ENCODE measurements around the gene USP36. TPM values are rescaled to one million over a fixed set of nuclear protein-coding genes. Genes with fewer than 3 reads are reported as not detected.

The USP36 gene
- total and polyA plus RNA-seq, 11 donors = 11.7 to 40.9 (median 18.3) TPM

GRCh38 chr17:78826836-78827509 is 13.6 kb downstream of the USP36 start:
- peak in 4 of 5 donors; percentile 41 to 55 (median 44) for DNase-seq
- peak in 3 of 4 donors; percentile 31 to 51 (median 37) for ATAC-seq
- whole genome bisulfite sequencing, 4 donors = 89 to 94% (median 90%) methylated on average over 20 to 21 of the region's 21 CpGs
- TF ChIP-seq, protein P1, sequence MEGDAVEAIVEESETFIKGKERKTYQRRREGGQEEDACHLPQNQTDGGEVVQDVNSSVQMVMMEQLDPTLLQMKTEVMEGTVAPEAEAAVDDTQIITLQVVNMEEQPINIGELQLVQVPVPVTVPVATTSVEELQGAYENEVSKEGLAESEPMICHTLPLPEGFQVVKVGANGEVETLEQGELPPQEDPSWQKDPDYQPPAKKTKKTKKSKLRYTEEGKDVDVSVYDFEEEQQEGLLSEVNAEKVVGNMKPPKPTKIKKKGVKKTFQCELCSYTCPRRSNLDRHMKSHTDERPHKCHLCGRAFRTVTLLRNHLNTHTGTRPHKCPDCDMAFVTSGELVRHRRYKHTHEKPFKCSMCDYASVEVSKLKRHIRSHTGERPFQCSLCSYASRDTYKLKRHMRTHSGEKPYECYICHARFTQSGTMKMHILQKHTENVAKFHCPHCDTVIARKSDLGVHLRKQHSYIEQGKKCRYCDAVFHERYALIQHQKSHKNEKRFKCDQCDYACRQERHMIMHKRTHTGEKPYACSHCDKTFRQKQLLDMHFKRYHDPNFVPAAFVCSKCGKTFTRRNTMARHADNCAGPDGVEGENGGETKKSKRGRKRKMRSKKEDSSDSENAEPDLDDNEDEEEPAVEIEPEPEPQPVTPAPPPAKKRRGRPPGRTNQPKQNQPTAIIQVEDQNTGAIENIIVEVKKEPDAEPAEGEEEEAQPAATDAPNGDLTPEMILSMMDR (IDR thresholded peaks at IDR 0.05) = no peak
- no peak for TF ChIP-seq POLR2A (IDR thresholded peaks at IDR 0.05)
- Histone ChIP-seq H3K27me3 (no peaks in the 10 kb centered on the region), H3K27ac (peak overlapping the region in 3 of 12 donors; percentile 29 to 76 (median 47)), H3K36me3 (peaks cover 2 to 100% (median 99%) of the 10 kb centered on the region in 9 donors), H3K4me1 (peaks cover 0 to 26% (median 0%) of the 10 kb centered on the region in 12 donors), H3K4me3 (no peak overlapping the region), H3K9me3 (no peaks in the 10 kb centered on the region)
- intact Hi-C loops (cut with DNase I) = no loop called here

DNA sequence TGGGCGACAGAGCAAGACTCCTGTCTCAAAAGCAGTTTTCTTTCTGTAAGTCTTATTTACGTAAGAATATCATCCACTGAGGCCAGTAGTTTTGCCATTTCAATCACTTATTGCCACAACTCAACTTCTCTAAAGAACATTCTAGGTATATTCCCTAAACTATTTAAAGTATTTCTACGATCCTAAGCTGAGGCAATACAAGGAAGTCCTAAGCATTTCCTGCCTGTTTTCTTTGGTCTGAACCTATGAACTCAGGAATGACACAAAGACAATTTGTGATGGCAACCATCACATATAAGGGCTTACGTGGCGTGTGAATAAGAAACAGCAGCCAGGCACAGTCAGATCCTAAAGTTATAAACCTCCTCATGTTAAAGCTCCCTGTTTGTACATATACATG is 14.2 kb downstream of the USP36 start:
- intact Hi-C loops (cut with DNase I) = no loop called here
- ATAC-seq = no peak
- Histone ChIP-seq H3K4me1 (peaks cover 0 to 26% (median 0%) of the 10 kb centered on the region in 12 donors), H3K4me3 (no peak overlapping the region), H3K36me3 (peaks cover 2 to 100% (median 99%) of the 10 kb centered on the region in 9 donors), H3K27me3 (no peaks in the 10 kb centered on the region), H3K9me3 (no peaks in the 10 kb centered on the region), H3K27ac (peak overlapping the region in 2 of 12 donors; percentile 47 to 76)
- 80 to 84% (median 83%) methylated on average over 5 of the region's 5 CpGs for WGBS, 4 donors
- no peak for DNase-seq
- TF ChIP-seq, protein P1 (IDR thresholded peaks at IDR 0.05) = no peak
- no peak for TF ChIP-seq POLR2A (IDR thresholded peaks at IDR 0.05)

DNA sequence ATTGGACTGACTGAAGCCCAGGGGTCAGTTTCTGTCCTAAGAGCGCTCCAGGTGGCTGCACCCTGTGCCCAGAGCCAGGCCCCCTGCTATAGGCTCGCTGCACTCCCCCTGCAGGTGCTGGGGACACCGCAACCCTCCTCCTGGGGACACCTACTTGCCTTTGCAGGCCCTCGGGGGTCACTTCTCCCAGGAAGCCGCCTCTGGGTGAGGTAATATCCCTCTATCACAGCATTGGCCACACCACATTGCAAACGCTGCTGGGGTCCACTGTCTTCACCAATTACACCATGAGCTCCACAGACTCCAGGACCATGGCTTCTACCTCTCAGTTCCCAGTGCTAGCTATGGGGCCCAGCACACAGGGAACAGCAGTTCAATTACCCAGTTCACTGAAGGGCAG is 14.9 kb downstream of the USP36 start:
- H3K36me3 ChIP-seq = peaks cover 2 to 100% (median 99%) of the 10 kb centered on the region in 9 donors

DNA sequence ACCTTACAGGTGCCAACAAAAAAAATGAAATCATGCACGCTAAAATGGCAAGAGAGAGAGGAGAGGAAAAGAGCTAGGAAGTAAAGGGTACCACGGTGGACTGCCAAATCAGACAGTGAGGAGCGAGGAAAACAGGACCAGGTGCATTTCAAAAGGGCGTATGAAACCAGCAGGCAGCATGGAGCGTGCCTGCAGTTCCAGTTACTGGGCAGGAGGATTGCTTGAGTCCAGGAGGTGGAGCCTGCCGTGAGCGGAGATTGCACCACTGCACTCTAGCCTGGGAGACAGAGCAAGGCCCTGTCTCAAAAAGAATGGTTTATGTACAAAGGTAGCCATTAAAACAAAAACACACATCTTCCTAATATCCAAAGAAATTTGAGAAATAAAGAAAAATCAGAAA is 16.4 kb downstream of the USP36 start:
- intact Hi-C loops (cut with DNase I) = no loop called here
- H3K4me3 ChIP-seq = no peak overlapping the region
- DNase-seq = no peak
- H3K27ac ChIP-seq = no peak overlapping the region
- H3K27me3 ChIP-seq = no peaks in the 10 kb centered on the region
- no peaks in the 10 kb centered on the region for H3K9me3 ChIP-seq
- peaks cover 0 to 38% (median 2%) of the 10 kb centered on the region in 12 donors for H3K4me1 ChIP-seq
- ATAC-seq = no peak
- TF ChIP-seq, protein P1 (IDR thresholded peaks at IDR 0.05) = no peak
- no peak for TF ChIP-seq POLR2A (IDR thresholded peaks at IDR 0.05)
- 89 to 92% (median 91%) methylated on average over 7 of the region's 7 CpGs for WGBS, 4 donors
- H3K36me3 ChIP-seq = peaks cover 2 to 100% (median 99%) of the 10 kb centered on the region in 9 donors

More for the DNA sequence above, 14.9 kb downstream of the USP36 start:
- whole genome bisulfite sequencing, 4 donors = 87 to 98% (median 94%) methylated on average over 4 to 6 of the region's 6 CpGs
- DNase-seq (peak in 1 of 5 donors; percentile 18), ATAC-seq (no peak)
- TF ChIP-seq, protein P1 (IDR thresholded peaks at IDR 0.05) = no peak
- no peak for TF ChIP-seq POLR2A (IDR thresholded peaks at IDR 0.05)
- H3K27ac ChIP-seq = peak overlapping the region in 1 of 12 donors; percentile 76
- no peak overlapping the region for H3K4me3 ChIP-seq
- intact Hi-C loops (cut with DNase I) = no loop called here
- peaks cover 0 to 26% (median 0%) of the 10 kb centered on the region in 12 donors for H3K4me1 ChIP-seq
- H3K27me3 ChIP-seq = no peaks in the 10 kb centered on the region
- no peaks in the 10 kb centered on the region for H3K9me3 ChIP-seq
